Activated naive CD4-positive, alpha-beta T cell treated with anti-CD3 and anti-CD28 coated beads, Interleukin-2, amount 50 U/mL, for 16 hours (primary cell): ENCODE results near the gene WDFY2.

Experiments
- DNase-seq: peaks from one replicate; pipeline ENCODE4 v3.0.0-alpha.2; 2020

The WDFY2 gene

GRCh38 chr13:51773515-51773914 is 189.3 kb downstream of the WDFY2 start:
- no peak for DNase-seq

GRCh38 chr13:51776179-51776578 is 191.9 kb downstream of the WDFY2 start:
- no peak for DNase-seq

- DNase-seq = no peak
These were observed 193.7 kb downstream of the WDFY2 start for GRCh38 chr13:51777921-51778320.

DNA sequence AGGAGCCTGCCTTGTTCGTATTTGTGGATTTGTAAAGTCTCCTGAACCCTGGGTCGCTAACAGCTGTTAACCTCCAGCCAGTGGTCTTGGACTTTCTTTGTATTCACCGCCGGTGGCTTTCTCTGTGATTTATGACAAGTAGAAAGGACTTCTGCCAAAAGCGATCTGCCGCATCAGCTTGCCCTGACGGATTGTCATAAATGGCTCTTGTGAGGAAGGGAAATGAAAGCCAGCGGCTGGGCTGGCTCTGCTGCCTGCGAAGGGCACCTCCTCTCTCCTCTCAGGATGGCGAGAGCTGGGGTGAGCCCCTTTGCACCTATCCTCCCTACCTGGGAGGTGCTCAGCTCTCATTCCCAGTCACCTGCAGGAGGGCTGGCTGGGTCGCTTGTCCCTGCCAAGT is 194.1 kb downstream of the WDFY2 start:
- DNase-seq = no peak

GRCh38 chr13:51780099-51780498 is 195.8 kb downstream of the WDFY2 start:
- no peak for DNase-seq

DNA sequence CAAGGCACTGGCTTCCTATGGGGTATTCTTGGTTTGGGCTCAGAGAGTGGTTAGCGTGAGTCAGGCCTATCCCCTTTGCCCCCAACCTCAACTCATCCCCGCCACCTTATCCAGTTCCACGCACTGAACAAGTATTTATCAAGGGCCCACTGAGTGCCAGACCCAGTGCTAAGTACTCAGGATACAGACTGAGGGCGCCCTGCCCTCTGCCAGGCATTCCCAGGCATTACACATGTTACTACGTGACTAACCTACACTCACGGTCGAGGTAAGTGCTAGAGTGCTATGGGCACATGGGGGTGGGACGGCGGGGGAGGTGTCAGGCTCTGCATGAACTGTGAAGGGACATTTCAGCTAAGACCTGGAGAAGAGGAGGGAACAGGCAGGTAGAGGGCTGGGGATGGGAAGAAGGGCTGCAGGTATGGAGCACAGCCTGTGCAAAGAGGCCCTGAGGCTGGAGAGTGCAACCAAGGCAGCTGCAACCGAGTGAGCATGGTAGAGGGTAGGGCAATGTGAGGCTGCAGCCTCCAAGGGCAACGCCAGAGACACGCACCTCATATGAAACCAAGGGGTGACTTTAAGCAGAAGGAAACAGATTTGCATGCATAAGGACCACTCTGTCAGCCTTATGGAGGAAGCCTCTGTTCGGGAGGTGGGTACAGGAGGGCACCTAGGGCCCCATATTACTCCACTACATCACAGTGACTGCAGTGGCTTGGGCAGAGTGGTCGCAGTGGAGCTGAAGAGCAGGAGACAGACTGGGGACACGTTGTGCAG is 197.2 kb downstream of the WDFY2 start:
- DNase-seq = no peak

- DNase-seq = no peak
These were observed 197.9 kb downstream of the WDFY2 start for GRCh38 chr13:51782026-51782710.

- no peak for DNase-seq
These were observed 199.3 kb downstream of the WDFY2 start for GRCh38 chr13:51783428-51784094.

GRCh38 chr13:51784097-51784496 is 199.8 kb downstream of the WDFY2 start:
- no peak for DNase-seq

GRCh38 chr13:51785712-51786424 is 201.6 kb downstream of the WDFY2 start:
- DNase-seq = no peak

DNA sequence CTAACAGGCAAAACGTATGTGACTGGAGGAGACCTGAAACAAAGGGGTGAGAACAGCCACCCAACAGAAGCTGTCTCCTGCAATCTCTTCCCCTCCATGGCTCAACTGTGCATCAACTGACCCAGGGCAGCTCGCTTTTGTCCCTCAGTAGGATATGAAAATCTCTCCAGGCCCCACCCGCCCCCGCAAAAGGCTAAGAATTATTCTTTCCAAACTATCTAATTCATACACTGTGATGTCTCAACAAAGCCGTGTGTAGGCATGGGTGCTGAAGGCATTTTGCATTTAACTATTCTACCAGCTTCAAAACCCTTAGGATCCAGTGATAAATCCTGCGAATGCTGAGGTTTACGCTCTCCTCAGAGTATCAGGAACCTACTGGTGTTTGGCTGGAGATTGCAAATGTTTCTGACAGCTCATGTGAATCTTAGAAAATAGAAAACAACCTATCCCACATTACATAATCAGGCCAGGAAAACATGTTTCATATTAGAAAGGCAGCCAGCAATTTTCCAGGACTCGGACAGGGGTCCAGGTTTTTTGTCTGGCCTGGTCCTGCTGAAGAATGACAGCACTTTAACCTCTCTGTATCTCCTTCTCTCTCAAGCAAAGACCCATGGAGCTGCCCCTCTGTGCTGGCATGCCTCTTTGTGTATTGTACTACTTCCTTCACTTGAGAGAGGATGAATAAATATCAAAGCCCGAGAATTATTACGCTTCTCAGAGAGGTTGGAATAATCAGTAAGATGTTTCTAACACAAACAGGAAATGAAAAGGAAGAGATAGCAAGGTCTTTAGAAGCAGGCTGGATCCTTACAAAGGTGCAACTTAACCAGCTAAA is 202.4 kb downstream of the WDFY2 start:
- no peak for DNase-seq

DNA sequence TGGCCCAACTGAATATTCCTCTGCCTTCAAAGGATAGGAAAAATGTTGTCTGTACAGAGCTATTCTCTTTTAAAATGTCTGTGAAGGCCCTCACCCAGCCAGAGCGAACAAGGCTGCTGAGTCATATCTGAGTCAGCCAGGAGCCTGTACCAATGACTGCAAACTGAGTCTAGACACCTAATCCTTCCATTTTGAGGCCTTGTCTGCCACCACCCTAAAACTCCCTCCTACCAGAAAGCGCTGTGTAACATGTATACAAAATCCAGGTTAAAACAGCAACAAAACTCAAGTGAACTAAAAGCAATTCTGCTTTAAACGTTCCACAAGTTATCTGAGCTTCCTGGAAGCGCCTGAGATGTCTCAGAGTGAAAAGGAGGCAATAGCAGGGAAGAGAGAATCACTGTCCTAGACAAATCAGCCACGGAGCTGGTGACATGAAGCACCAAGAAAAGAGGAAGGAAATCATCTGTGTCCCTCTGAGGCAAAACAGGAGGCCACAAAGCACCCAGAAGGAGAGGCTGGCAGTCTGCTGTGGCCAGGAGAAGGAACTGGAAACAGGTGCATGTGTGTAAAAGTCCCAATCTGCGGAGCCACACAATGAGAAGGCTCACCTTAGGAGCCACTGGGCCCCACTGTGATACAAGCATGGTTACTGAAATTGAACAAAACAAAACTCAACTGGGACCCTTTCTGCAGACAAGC is 209.5 kb downstream of the WDFY2 start:
- peak; percentile 70 for DNase-seq

DNA sequence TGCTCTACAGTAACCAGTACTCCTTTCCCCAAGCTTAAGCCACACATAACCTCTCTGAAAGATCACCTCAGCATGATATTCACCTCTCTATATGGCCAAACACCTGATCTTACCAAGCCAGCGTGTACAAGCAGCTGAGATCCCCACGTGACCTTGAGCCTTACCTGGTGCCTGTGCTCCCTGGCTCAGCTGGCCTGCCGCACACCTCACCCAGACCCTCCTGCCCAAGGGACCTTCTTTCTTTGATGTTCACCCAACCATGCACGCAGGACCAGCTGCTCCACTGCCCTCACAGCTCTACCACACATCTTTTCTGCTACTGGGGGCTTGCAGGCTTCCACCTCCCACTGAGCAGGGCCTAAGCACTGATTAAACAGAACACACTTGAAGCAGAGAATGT is 210.7 kb downstream of the WDFY2 start:
- no peak for DNase-seq

GRCh38 chr13:51795419-51795818 is 211.2 kb downstream of the WDFY2 start:
- no peak for DNase-seq

- no peak for DNase-seq
These were observed 212.3 kb downstream of the WDFY2 start for GRCh38 chr13:51796546-51796945.

- DNase-seq = peak; percentile 63
These were observed 213.6 kb downstream of the WDFY2 start for GRCh38 chr13:51797664-51798488.

DNA sequence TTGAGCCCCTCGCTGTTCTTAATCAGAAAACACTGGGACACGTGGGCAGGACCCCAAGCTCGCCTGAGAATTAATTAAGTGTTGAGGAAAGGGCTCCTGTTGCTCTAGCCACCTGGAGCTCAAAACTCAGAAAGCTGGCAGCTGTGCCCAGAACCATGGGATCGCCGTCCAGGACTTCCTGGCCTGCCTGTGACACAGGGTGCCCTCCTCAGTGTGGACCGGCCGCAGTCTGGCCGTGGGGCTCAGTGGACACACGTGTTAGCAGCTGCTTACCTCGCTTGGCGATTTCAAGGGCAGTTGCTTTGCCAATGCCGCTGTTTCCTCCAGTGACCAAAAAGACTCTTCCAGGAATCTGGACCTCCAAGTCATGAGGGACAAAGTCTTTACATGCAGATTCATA is 215.0 kb downstream of the WDFY2 start:
- no peak for DNase-seq

- no peak for DNase-seq
These were observed 216.2 kb downstream of the WDFY2 start for GRCh38 chr13:51800486-51800885.

DNA sequence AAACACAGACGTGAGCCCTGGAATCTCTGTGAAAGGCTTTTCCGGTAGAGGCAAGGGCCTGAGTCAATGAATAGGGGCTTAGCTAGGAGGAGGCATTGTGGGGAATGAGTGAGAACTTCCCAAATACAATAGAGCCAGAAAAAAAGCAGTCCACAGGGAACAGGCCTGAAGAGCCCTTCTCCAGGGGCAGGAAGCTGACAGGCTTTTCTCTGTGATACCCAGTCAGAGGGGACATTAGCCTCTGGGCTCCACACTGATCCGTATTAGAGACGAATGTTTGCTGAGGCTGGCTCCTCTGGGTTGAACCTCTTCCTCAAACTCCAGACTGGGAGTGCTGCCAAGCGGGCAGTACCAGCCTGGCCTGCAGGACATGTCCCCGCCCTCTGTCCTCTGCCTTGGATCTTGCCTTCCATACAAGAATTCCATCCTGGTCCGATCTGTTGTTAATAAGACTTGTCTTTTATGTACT is 217.4 kb downstream of the WDFY2 start:
- DNase-seq = no peak

DNA sequence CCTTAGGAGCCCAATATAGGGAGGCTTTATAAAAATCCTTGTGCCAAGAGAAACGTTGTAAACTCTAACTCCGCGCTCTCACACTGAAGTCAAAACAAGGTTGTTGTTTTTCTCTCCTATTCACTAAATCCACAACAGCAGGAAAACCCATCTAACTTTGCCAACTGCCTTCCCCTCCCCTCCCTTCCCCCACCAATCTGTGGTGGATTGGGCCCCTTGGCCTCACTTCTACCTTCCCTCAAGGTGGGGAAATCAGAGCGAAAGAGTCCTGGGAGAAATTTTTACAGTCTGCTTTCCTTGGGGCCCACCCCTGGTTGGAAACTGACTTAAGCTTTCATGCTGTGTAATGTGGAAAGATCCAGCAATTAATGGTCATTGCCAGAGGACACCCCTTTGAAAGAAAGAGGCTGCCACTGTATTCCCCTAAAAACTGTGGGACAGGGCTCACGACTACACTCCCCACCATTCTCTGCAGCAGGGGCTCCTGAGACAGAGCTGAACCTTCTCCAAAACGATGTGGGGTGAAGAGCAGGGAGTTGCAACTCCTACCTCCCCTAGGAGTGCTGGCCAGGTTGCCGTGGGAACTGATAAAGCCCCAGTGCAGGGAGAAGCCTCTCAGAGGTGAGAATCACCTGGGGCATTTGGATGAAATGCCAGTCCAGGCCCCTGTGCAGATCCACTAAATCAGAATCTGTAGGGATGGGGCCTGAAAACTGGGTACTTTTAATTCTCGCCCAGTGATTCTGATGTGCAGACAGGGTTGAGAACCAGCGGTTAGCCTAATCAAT is 218.6 kb downstream of the WDFY2 start:
- DNase-seq = no peak
